Measurements from ENCODE around the gene CAPN9. TPM values are rescaled to one million over a fixed set of nuclear protein-coding genes. Genes with fewer than 3 reads are reported as not detected.
"Not testable (repeated sequence)": the region's sequence is repeated elsewhere in the genome, so short reads cannot be mapped to it uniquely, and the experiment has no call there.

The CAPN9 gene
- total RNA-seq, 1 experiment from 2014 or later, result not detected

- Histone ChIP-seq H2AFZ (ENCODE audit: low read length) (no peak overlapping the region), H3K9me2 (replicated peaks; ENCODE audit: low read length) (no peaks in the 10 kb centered on the region), H3K4me2 (ENCODE audit: low read length) (no peak overlapping the region), H4K20me1 (ENCODE audit: low read length) (no peaks in the 10 kb centered on the region), H3K9me3 (ENCODE audit: low read length) (0 out of 2 replicates have a peak, but pooled peaks cover 3% of the 10 kb centered on the region), H3K36me3 (ENCODE audit: low read depth, low read length) (no peaks in the 10 kb centered on the region), H3F3A (ENCODE audit: low read length, unreplicated experiment) (no peaks in the 10 kb centered on the region), H3K4me3 (ENCODE audit: low read length) (no peak overlapping the region), H3K27ac (ENCODE audit: low read length) (no peak overlapping the region), H3K27me3 (ENCODE audit: low read length) (no peaks in the 10 kb centered on the region), H3K4me1 (ENCODE audit: insufficient read depth, low read length) (peaks cover 11% of the 10 kb centered on the region), H3K9ac (ENCODE audit: low read length) (no peak overlapping the region), H3K79me2 (ENCODE audit: low read length) (no peaks in the 10 kb centered on the region)
- DNase-seq (no peak), ATAC-seq (no peak)
- intact Hi-C loops (cut with micrococcal nuclease), result no loop called here
- POLR2A ChIA-PET (ENCODE audit: unreplicated experiment), result interaction anchor here (0.7 kb wide), 1 partner anchor 12 kb away, joined by 4 read pairs; no protein-coding TSS in a partner anchor
- CTCF ChIA-PET, result no interaction called here
- no TSS peak for BruUV-seq (replicated peaks)
- TF ChIP-seq, protein P1, sequence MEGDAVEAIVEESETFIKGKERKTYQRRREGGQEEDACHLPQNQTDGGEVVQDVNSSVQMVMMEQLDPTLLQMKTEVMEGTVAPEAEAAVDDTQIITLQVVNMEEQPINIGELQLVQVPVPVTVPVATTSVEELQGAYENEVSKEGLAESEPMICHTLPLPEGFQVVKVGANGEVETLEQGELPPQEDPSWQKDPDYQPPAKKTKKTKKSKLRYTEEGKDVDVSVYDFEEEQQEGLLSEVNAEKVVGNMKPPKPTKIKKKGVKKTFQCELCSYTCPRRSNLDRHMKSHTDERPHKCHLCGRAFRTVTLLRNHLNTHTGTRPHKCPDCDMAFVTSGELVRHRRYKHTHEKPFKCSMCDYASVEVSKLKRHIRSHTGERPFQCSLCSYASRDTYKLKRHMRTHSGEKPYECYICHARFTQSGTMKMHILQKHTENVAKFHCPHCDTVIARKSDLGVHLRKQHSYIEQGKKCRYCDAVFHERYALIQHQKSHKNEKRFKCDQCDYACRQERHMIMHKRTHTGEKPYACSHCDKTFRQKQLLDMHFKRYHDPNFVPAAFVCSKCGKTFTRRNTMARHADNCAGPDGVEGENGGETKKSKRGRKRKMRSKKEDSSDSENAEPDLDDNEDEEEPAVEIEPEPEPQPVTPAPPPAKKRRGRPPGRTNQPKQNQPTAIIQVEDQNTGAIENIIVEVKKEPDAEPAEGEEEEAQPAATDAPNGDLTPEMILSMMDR (conservative IDR thresholded peaks at IDR 0.05; ENCODE audit: low read depth, low read length), result no peak
- TF ChIP-seq EZH2phosphoT487 (IDR thresholded peaks at IDR 0.05; ENCODE audit: borderline replicate concordance, low read length) (no peak), EZH2 (IDR thresholded peaks at IDR 0.05; ENCODE audit: low read length, unreplicated experiment) (no peak)
Observed at GRCh38 chr1:230717251-230717650, 29.9 kb upstream of the CAPN9 start.

DNA sequence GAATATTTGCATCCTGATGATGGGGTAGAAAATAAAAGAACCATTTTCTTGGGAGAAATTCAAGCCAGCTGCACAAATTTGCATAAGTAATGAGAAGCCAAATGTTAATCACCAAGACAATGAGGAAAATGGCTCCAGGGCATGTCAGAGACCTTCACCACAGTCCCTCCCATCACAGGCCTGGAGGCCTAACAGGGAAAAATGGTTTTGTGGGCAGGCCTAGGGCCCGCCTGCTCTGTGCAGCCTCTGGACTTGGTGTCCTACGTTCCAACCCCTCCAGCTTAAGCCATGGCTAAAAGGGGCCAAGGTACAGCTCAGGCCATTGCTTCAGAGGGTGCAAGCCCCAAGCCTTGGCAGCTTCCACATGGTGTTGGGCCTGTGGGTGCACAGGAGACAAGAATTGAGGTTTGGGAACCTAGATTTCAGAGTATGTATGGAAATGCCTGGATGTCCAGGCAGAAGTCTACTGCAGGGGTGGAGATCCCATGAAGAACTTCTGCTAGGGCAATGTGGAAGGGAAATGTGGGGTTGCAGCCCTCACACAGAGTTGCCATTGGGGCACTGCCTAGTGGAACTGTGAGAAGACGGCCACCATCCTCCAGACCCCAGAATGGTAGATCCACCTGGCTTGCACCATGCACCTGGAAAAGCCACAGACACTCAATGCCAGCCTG lies 25.2 kb upstream of the CAPN9 start:
- POLR2A ChIA-PET (ENCODE audit: unreplicated experiment); H3K79me2 ChIP-seq (ENCODE audit: low read length); ATAC-seq; H3K27me3 ChIP-seq (ENCODE audit: low read length); H3F3A ChIP-seq (ENCODE audit: low read length, unreplicated experiment); CTCF ChIA-PET; H4K20me1 ChIP-seq (ENCODE audit: low read length); H3K4me3 ChIP-seq (ENCODE audit: low read length); DNase-seq; H3K4me2 ChIP-seq (ENCODE audit: low read length); H2AFZ ChIP-seq (ENCODE audit: low read length); H3K9ac ChIP-seq (ENCODE audit: low read length); H3K4me1 ChIP-seq (ENCODE audit: insufficient read depth, low read length); H3K27ac ChIP-seq (ENCODE audit: low read length); intact Hi-C loops (cut with micrococcal nuclease); BruUV-seq (replicated peaks); H3K9me3 ChIP-seq (ENCODE audit: low read length); H3K9me2 ChIP-seq (replicated peaks; ENCODE audit: low read length); H3K36me3 ChIP-seq (ENCODE audit: low read depth, low read length): not testable (repeated sequence)

GRCh38 chr1:230725256-230726012 lies 21.8 kb upstream of the CAPN9 start:
- CTCF ChIA-PET, result no interaction called here
- 0 out of 2 replicates have a peak, but pooled peaks cover 3% of the 10 kb centered on the region for H3K9me3 ChIP-seq (ENCODE audit: low read length)
- no peak overlapping the region for H3K9ac ChIP-seq (ENCODE audit: low read length)
- H4K20me1 ChIP-seq (ENCODE audit: low read length), result no peaks in the 10 kb centered on the region
- no peaks in the 10 kb centered on the region for H3F3A ChIP-seq (ENCODE audit: low read length, unreplicated experiment)
- H3K4me2 ChIP-seq (ENCODE audit: low read length), result no peak overlapping the region
- TF ChIP-seq, protein P1 (conservative IDR thresholded peaks at IDR 0.05; ENCODE audit: low read depth, low read length), result no peak
- TF ChIP-seq EZH2phosphoT487 (IDR thresholded peaks at IDR 0.05; ENCODE audit: borderline replicate concordance, low read length) (no peak), EZH2 (IDR thresholded peaks at IDR 0.05; ENCODE audit: low read length, unreplicated experiment) (no peak)
- no TSS peak for BruUV-seq (replicated peaks)
- no peak overlapping the region for H3K27ac ChIP-seq (ENCODE audit: low read length)
- no peaks in the 10 kb centered on the region for H3K4me1 ChIP-seq (ENCODE audit: insufficient read depth, low read length)
- H3K9me2 ChIP-seq (replicated peaks; ENCODE audit: low read length), result no peaks in the 10 kb centered on the region
- H2AFZ ChIP-seq (ENCODE audit: low read length), result no peak overlapping the region
- no peak for ATAC-seq
- H3K36me3 ChIP-seq (ENCODE audit: low read depth, low read length), result no peaks in the 10 kb centered on the region
- no peaks in the 10 kb centered on the region for H3K27me3 ChIP-seq (ENCODE audit: low read length)
- intact Hi-C loops (cut with micrococcal nuclease), result no loop called here
- H3K4me3 ChIP-seq (ENCODE audit: low read length), result no peak overlapping the region
- no peak for DNase-seq
- H3K79me2 ChIP-seq (ENCODE audit: low read length), result no peaks in the 10 kb centered on the region
- POLR2A ChIA-PET (ENCODE audit: unreplicated experiment), result no interaction called here
